ENCODE measurements around the gene KNTC1. TPM values are rescaled to one million over a fixed set of nuclear protein-coding genes. Genes with fewer than 3 reads are reported as not detected.

KNTC1 gene
- total and polyA plus RNA-seq, 2 of the 13 experiments (the other 11 are each of a cell fraction or from before 2014, with no cell fraction given): 45.1 to 57.6 TPM

DNA sequence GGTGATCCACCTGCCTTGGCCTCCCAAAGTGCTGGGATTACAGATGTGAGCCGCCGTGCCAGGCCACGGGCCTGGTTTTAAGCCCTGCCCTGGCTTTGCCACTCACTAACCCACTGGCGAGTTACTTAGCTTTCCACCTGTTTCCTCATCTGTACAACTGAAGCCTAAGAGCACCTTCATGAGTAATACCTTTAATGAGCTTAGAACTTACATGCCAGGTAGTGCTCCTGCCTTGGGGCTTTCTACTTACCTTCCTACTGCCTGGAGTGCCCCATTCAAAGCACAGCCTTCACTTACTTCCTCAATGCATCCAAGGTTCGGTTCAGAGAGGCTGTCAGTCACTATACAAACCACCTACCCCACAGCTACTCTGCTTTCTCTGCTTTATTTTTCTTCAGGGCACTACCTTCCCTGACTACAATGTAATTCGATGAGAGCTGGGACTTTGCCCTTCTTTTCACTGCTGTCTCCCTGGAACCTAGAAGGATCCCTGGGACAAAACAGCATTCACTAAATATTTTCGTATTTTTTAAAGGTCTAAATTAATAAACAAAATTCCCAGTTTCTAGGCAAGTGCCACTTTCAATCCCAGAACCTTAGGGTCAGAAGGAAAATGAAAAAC, 40.1 kb upstream of the KNTC1 start:
- Histone ChIP-seq H3K27ac (ENCODE audit: extremely low read length, insufficient read depth, low read length) (peak overlapping the region; percentile 77), H3K36me3 (replicated peaks in 1 of 2; ENCODE audit: control insufficient read depth in 1 of 2, insufficient read depth in 2 of 2, low read length in 2 of 2) (peaks cover 8 to 51% of the 10 kb centered on the region in 2 experiments), H2AFZ (ENCODE audit: low read length) (no peak overlapping the region), H3K9me3 (ENCODE audit: low read length) (no peaks in the 10 kb centered on the region), H3K4me2 (ENCODE audit: low read depth, low read length) (peak overlapping the region; percentile 29), H3K79me2 (ENCODE audit: insufficient read depth, low read length) (peaks cover 10% of the 10 kb centered on the region), H3K27me3 (ENCODE audit: control insufficient read depth in 1 of 2, insufficient read depth in 2 of 2, low read length in 2 of 2) (no peaks in the 10 kb centered on the region), H4K20me1 (ENCODE audit: insufficient read depth, low read length) (no peaks in the 10 kb centered on the region), H3K4me3 (replicated peaks in 1 of 3; ENCODE audit: insufficient read depth in 1 of 3, low read depth in 2 of 3, low read length in 3 of 3) (no peak overlapping the region), H3K9ac (ENCODE audit: insufficient read depth, low read depth, low read length) (no peak overlapping the region; the same call in 1 of the 2 replicates), H3K4me1 (ENCODE audit: insufficient read depth, low read length) (peaks cover 76% of the 10 kb centered on the region)
- 68% methylated on average over 7 of the region's 7 CpGs for WGBS (ENCODE audit: low lambda C conversion rate)
- ChIA-PET CTCF (ENCODE audit: low intra/inter-chr PET ratio, low total read pairs) (no interaction called here), POLR2A (interaction anchor here (1.1 to 7.0 kb wide), 3 partner anchors 13 to 87 kb away, joined by 4 to 122 read pairs (median 5); partner anchors contain the start of gene ZCCHC8)
- intact Hi-C loops (cut with micrococcal nuclease; ENCODE audit: unreplicated experiment): no loop called here
- in situ Hi-C loops (cut with HindIII; ENCODE audit: extremely low pct_ligation_motif_present, low pct_unique_long_range_greater_than_20kb): no loop called here
- ATAC-seq (peak; percentile 41), DNase-seq (ENCODE audit: low spot score) (no peak), FAIRE-seq (no peak)
- BruUV-seq (replicated peaks): TSS peak; percentile 18
- TF ChIP-seq, protein P1, sequence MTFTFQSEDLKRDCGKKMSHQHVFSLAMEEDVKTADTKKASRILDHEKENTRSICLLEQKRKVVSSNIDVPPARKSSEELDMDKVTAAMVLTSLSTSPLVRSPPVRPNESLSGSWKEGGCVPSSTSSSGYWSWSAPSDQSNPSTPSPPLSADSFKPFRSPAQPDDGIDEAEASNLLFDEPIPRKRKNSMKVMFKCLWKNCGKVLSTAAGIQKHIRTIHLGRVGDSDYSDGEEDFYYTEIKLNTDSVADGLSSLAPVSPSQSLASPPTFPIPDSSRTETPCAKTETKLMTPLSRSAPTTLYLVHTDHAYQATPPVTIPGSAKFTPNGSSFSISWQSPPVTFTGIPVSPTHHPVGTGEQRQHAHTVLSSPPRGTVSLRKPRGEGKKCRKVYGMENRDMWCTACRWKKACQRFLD (CRISPR knock-in tag; IDR thresholded peaks at IDR 0.05; ENCODE audit: borderline replicate concordance): no peak
- TF ChIP-seq, protein P2, sequence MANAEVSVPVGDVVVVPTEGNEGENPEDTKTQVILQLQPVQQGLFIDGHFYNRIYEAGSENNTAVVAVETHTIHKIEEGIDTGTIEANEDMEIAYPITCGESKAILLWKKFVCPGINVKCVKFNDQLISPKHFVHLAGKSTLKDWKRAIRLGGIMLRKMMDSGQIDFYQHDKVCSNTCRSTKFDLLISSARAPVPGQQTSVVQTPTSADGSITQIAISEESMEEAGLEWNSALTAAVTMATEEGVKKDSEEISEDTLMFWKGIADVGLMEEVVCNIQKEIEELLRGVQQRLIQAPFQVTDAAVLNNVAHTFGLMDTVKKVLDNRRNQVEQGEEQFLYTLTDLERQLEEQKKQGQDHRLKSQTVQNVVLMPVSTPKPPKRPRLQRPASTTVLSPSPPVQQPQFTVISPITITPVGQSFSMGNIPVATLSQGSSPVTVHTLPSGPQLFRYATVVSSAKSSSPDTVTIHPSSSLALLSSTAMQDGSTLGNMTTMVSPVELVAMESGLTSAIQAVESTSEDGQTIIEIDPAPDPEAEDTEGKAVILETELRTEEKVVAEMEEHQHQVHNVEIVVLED (CRISPR knock-in tag; IDR thresholded peaks at IDR 0.05; ENCODE audit: borderline replicate concordance): 0 out of 2 replicates have a peak, but pooled peaks have one; percentile 7
- 0 out of 2 replicates have a peak, but pooled peaks have one; percentile 23 for TF ChIP-seq SIX1 (CRISPR knock-in tag; IDR thresholded peaks at IDR 0.05; ENCODE audit: borderline replicate concordance)
- TF ChIP-seq, protein P3, sequence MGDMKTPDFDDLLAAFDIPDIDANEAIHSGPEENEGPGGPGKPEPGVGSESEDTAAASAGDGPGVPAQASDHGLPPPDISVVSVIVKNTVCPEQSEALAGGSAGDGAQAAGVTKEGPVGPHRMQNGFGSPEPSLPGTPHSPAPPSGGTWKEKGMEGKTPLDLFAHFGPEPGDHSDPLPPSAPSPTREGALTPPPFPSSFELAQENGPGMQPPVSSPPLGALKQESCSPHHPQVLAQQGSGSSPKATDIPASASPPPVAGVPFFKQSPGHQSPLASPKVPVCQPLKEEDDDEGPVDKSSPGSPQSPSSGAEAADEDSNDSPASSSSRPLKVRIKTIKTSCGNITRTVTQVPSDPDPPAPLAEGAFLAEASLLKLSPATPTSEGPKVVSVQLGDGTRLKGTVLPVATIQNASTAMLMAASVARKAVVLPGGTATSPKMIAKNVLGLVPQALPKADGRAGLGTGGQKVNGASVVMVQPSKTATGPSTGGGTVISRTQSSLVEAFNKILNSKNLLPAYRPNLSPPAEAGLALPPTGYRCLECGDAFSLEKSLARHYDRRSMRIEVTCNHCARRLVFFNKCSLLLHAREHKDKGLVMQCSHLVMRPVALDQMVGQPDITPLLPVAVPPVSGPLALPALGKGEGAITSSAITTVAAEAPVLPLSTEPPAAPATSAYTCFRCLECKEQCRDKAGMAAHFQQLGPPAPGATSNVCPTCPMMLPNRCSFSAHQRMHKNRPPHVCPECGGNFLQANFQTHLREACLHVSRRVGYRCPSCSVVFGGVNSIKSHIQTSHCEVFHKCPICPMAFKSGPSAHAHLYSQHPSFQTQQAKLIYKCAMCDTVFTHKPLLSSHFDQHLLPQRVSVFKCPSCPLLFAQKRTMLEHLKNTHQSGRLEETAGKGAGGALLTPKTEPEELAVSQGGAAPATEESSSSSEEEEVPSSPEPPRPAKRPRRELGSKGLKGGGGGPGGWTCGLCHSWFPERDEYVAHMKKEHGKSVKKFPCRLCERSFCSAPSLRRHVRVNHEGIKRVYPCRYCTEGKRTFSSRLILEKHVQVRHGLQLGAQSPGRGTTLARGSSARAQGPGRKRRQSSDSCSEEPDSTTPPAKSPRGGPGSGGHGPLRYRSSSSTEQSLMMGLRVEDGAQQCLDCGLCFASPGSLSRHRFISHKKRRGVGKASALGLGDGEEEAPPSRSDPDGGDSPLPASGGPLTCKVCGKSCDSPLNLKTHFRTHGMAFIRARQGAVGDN (CRISPR knock-in tag; IDR thresholded peaks at IDR 0.05): peak; percentile 46
- TF ChIP-seq ZNF7 (CRISPR knock-in tag; IDR thresholded peaks at IDR 0.05): no peak
- 0 out of 2 replicates have a peak, but pooled peaks have one; percentile 3 for TF ChIP-seq GATAD2A (CRISPR knock-in tag; IDR thresholded peaks at IDR 0.05)
- 0 out of 2 replicates have a peak, but pooled peaks have one; percentile 22 for TF ChIP-seq POLR2G (IDR thresholded peaks at IDR 0.05; ENCODE audit: low read depth, low read length)
- TF ChIP-seq, protein P4, sequence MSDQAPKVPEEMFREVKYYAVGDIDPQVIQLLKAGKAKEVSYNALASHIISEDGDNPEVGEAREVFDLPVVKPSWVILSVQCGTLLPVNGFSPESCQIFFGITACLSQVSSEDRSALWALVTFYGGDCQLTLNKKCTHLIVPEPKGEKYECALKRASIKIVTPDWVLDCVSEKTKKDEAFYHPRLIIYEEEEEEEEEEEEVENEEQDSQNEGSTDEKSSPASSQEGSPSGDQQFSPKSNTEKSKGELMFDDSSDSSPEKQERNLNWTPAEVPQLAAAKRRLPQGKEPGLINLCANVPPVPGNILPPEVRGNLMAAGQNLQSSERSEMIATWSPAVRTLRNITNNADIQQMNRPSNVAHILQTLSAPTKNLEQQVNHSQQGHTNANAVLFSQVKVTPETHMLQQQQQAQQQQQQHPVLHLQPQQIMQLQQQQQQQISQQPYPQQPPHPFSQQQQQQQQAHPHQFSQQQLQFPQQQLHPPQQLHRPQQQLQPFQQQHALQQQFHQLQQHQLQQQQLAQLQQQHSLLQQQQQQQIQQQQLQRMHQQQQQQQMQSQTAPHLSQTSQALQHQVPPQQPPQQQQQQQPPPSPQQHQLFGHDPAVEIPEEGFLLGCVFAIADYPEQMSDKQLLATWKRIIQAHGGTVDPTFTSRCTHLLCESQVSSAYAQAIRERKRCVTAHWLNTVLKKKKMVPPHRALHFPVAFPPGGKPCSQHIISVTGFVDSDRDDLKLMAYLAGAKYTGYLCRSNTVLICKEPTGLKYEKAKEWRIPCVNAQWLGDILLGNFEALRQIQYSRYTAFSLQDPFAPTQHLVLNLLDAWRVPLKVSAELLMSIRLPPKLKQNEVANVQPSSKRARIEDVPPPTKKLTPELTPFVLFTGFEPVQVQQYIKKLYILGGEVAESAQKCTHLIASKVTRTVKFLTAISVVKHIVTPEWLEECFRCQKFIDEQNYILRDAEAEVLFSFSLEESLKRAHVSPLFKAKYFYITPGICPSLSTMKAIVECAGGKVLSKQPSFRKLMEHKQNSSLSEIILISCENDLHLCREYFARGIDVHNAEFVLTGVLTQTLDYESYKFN (CRISPR knock-in tag; conservative IDR thresholded peaks at IDR 0.05): peak; percentile 21; the same call in 1 of the 2 replicates
- TF ChIP-seq TBX3 (IDR thresholded peaks at IDR 0.05; ENCODE audit: borderline replicate concordance): no peak
- TF ChIP-seq ZNF782 (CRISPR knock-in tag; IDR thresholded peaks at IDR 0.05; ENCODE audit: borderline replicate concordance): 0 out of 2 replicates have a peak, but pooled peaks have one; percentile 50
- TF ChIP-seq, protein P5, sequence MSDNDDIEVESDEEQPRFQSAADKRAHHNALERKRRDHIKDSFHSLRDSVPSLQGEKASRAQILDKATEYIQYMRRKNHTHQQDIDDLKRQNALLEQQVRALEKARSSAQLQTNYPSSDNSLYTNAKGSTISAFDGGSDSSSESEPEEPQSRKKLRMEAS (IDR thresholded peaks at IDR 0.05): 0 out of 2 replicates have a peak, but pooled peaks have one; percentile 21

Measured in HepG2 (cell line).